Measurements from ENCODE around the gene GDPD4. TPM values are rescaled to one million over a fixed set of nuclear protein-coding genes. Genes with fewer than 3 reads are reported as not detected.

Gene GDPD4
- total and polyA plus RNA-seq, 9 of the 15 experiments (the other 6 are each of a cell fraction or from before 2014, with no cell fraction given), result 0.40 TPM; not detected in 8

DNA sequence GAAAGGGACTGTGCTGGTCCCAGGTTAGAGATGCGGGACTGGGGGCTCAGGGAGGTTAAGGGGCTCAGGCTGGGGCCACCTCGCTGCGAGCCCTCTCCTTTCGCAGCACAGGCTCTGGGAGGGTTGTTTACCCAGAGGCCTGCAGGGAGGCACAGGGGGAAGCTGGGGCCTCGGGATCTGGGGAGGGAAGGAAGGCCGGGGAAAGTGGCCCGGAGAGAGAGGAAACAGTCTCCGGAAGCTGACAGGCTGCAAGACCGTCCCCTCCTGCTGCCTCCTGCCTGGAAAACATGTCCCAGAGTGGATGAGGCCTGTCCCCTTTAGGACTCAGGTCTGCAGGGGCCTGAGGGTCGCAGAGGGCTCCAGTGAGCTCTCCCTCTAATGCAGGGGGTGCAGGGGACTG, 128.0 kb downstream of the GDPD4 start (continued):
- TF ChIP-seq ADNP (tag; IDR thresholded peaks at IDR 0.05) (no peak), ZBTB7A (IDR thresholded peaks at IDR 0.05; ENCODE audit: borderline replicate concordance, control insufficient read depth, low read depth, low read length) (no peak), EGR1 (conservative IDR thresholded peaks at IDR 0.05) (no peak), PTRF (tag; IDR thresholded peaks at IDR 0.05) (no peak)
- TF ChIP-seq, protein P1, sequence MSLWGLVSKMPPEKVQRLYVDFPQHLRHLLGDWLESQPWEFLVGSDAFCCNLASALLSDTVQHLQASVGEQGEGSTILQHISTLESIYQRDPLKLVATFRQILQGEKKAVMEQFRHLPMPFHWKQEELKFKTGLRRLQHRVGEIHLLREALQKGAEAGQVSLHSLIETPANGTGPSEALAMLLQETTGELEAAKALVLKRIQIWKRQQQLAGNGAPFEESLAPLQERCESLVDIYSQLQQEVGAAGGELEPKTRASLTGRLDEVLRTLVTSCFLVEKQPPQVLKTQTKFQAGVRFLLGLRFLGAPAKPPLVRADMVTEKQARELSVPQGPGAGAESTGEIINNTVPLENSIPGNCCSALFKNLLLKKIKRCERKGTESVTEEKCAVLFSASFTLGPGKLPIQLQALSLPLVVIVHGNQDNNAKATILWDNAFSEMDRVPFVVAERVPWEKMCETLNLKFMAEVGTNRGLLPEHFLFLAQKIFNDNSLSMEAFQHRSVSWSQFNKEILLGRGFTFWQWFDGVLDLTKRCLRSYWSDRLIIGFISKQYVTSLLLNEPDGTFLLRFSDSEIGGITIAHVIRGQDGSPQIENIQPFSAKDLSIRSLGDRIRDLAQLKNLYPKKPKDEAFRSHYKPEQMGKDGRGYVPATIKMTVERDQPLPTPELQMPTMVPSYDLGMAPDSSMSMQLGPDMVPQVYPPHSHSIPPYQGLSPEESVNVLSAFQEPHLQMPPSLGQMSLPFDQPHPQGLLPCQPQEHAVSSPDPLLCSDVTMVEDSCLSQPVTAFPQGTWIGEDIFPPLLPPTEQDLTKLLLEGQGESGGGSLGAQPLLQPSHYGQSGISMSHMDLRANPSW (CRISPR knock-in tag; IDR thresholded peaks at IDR 0.05), result no peak

DNA sequence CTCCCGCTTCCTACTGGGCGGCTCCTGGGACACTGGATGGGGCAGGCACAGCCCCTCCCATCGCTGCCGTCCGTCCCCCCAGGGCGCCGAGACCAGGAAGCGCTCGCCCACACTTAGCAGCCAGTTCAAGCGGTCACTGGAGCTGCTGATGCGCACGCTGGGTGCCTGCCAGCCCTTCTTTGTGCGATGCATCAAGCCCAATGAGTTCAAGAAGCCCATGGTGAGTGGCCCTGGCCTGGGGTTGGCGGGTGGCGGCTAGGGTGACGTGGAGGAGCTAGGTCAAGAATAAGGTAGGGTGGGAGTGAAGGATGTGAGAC, 128.9 kb downstream of the GDPD4 start:
- Histone ChIP-seq H3K79me2 (ENCODE audit: control insufficient read depth, insufficient read depth, low read length) (no peaks in the 10 kb centered on the region), H2AFZ (ENCODE audit: low read depth, low read length) (no peak overlapping the region), H3K27ac (ENCODE audit: extremely low read depth, low read depth, low read length) (no peak overlapping the region), H3K9me1 (ENCODE audit: control insufficient read depth, insufficient read depth, low read length) (peaks cover 2% of the 10 kb centered on the region), H3K9me3 (replicated peaks; ENCODE audit: control insufficient read depth, insufficient read depth, low read depth, low read length) (no peaks in the 10 kb centered on the region), H3K4me1 (replicated peaks in 1 of 2; ENCODE audit: control insufficient read depth in 2 of 2, insufficient read depth in 2 of 2, low read length in 2 of 2) (peaks cover 6 to 17% of the 10 kb centered on the region in 2 experiments; a peak in 4 of 5 replicates), H3K4me3 (no peak overlapping the region), H4K20me1 (replicated peaks; ENCODE audit: control insufficient read depth, insufficient read depth, low read length) (0 out of 2 replicates have a peak, but pooled peaks cover 3% of the 10 kb centered on the region), H3K9ac (ENCODE audit: insufficient read depth in 1 of 2, low read depth in 2 of 2, low read length in 2 of 2) (no peak overlapping the region), H3K4me2 (ENCODE audit: insufficient read depth, low read length) (no peak overlapping the region), H3K36me3 (ENCODE audit: control insufficient read depth, insufficient read depth, low read length) (no peaks in the 10 kb centered on the region), H3K27me3 (ENCODE audit: control insufficient read depth in 2 of 2, insufficient read depth in 2 of 2, low read length in 2 of 2) (peaks cover 0 to 45% of the 10 kb centered on the region in 2 experiments; a peak in 2 of 5 replicates)
- no peak for ATAC-seq
- BruUV-seq (replicated peaks), result no TSS peak
- CTCF ChIA-PET (ENCODE audit: low intra/inter-chr PET ratio), result no interaction called here
- peak in 3 of 4 experiments; percentile 4 to 57 (median 57) for DNase-seq (ENCODE audit: extremely low read depth in 1 of 4, low spot score in 3 of 4)
- POLR2A ChIA-PET, result interaction anchor here (0.6 kb wide), 1 partner anchor 392 kb away, joined by 4 read pairs; no protein-coding TSS in a partner anchor
- intact Hi-C loops (cut with micrococcal nuclease), result no loop called here
- 37% methylated on average over 9 of the region's 16 CpGs for WGBS (ENCODE audit: insufficient coverage, low coverage, missing lambda C conversion rate)
- TF ChIP-seq ZNF589 (CRISPR knock-in tag; IDR thresholded peaks at IDR 0.05; ENCODE audit: low read depth), result no peak
- FAIRE-seq, result no peak
- in situ Hi-C loops (cut with MboI), result no loop called here
